Measurements from ENCODE around the gene NRG2.

NRG2 gene

DNA sequence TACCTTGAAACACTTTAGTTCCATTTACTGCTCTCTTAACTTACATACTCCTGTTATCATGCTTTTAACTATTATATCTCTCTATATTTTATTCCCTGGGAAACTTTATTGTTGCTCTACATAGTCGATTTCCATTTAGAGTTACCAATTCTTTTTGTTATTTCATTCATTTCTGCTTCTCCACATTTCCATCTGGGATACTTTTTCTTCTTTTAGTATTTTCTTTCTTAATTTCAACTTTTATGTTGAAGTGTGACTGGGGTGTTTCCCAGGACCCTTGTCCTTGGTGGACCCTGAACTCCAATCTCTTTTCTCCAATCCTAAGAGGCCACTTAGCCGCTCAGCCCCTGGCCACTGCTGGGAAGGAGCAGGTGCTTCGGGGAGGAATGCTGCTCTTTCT lies 211.5 kb downstream of the NRG2 start:
- no peak for DNase-seq

DNA sequence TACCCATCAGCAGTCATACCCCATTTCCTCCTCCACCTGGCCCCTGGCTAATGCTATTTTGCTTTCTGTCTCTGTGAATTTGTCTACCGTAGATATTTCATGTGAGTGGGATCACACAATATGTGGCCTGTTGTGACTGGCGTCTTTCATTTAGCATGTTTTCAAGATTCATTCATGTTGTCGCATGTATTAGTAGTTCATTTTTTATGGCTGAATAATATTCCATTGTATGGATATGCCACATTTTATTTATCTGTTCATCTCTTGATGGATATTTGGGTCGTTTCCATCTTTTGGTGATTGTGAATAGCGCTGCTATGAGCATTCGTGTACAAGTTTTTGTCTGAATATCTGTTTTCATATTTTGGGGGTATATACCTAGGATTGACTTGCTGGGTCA lies 213.6 kb downstream of the NRG2 start:
- no peak for DNase-seq

- no peak for DNase-seq
Measured at GRCh38 chr5:139828207-139828895, 214.7 kb downstream of the NRG2 start.

DNA sequence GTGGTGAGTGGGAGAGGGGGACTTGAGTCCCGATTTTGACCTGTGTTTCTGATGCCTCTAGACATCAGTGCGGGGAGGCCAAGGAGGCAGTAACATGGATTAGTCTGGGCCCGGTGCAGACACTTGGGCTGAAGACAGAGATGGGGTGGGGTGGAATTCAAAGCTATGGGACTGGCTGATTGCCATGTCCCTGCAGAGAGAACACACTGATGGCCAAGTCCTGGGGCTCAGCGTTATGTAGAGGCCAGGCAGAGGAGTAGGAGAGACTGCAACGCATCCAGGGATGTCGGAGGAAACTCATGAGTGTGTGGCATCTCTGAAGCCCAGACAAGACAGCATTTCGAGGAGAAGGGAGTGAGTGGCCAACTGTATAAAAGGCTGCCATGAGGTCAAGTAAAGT lies 217.4 kb downstream of the NRG2 start:
- DNase-seq, result no peak

DNA sequence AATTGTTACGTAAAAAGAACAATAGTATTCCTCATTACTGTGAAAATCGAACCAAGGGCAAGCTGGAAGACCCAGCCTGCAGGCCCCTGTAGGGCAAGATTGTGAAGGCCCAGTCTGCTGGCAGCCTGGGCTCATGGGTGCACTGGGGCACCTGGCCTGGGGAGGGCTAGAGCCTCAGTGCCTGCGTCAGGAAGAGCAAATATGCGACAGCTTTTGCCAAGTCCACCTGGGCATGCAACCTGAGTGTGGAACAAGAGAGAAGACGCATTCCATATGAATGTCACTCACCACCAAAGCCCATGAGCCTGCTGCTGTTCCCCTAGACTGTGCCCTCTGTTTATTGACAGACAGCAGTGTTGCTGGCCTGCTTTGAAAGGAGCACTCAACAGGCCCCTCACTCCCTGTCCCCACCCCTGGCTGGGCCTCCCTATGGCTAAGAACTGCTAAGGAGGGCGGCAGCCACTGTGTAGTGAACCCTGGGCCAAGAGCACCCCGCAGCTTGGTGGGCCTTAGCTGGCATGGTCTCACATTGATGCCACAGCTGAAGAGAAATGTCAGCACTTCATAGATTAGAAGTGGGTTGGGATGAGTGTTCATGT lies 219.2 kb downstream of the NRG2 start:
- DNase-seq, result no peak

DNA sequence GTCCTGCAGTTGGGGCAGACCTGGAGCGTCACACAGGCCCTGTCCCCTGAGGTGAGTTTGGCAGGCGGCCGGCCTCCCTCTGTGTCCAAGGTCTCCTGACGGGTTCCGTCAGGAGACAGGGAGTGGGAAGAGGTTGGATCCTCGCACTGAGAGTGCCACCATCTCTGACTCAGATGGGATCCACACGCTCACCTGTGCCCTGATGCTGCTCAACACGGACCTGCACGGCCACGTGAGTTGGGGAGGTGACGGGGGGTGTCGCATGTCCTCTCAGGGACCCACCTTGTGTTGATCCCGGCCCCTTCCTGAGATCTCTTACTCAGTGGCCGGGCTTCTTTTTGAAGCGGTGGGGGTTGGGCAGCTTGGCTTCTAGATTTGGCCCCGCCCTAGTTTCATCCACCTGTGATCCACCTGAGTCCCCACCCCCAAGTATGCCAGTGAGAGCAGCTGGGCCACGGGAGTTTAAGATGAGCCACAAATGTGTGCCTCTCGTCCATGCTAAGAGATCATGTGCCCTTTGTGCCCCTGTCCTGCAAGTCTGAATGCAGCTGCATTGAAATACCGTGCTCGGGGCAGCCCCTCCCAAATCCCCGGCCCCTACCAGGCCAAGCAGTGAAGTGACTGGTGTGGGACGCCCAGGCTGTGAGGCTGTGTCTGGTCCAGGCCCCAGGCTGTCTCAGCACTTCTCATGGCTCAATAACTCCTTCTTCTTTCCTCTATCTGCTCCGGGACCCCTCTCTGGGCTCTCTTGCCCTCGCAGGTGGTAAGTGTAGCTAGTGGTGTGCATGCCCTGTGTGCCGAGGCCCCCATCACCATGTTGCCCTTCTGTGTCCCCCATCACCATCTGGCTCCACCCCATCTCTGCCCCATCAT lies 220.3 kb downstream of the NRG2 start:
- DNase-seq, result no peak

DNA sequence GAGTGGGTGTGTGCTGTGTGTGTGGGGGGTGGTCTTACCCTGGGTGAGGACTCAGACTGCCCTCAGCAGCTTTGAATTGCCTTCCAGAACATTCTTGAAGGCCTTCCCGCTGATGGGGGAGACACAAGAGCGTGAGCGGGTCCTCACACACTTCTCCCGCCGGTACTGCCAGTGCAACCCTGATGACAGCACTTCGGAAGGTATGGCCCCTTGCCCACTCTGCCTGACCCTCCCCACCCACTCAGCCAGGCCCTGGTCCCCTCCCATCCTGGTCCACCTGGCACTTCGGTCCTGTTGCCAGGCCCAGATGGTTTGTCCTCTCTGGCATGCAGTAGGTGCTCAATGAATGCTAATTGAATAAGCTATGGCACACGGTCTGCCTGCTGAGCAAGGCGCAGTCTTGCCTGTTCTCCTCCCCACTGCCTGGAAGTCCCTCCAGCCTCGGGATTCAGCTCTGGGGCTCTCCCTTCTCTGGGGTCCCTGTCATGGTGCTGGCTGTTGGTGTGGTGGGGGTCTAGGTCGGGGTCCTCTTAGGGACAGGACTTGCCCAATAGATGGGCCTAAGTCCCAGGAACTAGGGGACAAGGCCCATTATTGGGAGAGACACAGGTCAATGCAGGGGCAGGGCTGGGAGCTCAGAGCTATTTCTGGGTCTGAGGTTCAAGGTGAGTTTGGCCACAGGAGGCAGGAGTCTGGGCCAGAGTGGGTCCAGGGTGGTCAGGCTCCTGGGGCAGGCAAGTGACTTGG lies 221.1 kb downstream of the NRG2 start:
- DNase-seq, result no peak

DNA sequence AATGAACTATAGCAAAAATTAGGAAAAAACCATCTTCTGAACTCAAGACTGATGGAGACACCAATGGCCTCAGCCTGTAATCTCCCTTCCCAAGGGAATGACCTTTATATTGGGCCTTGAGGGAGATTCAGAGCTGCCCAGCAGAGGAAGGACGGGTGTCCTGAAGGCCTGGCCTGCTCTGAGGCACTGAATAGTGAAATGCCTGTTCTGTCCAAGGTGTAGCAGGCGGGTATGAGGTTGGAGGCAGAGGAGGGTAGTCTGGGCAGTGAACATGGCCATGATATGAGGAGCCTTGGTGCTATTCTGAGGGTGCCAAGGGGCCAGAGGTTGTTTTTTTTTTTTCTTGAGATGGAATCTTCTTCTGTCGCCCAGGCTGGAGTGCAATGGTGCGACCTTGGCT lies 222.5 kb downstream of the NRG2 start:
- no peak for DNase-seq

DNA sequence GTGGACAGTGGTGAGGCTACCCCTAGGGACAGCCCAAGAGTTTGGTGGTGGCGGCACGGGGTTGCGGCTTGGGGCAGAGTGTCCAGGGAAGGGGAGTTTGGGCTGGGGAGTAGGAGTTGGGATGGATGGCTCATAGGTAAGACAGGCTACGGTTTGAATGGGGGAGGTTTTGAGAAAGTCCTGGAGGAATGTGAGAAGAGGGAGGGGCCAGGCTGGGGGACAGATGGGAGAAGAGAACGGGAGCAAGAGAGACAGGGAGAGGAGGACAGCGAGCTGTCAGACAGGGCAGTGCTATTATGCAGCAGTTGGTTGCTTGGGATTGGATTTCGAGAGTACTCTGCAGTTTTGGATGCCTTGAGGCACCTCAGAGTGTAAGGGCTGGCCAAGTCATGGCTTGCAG lies 223.0 kb downstream of the NRG2 start:
- no peak for DNase-seq

DNA sequence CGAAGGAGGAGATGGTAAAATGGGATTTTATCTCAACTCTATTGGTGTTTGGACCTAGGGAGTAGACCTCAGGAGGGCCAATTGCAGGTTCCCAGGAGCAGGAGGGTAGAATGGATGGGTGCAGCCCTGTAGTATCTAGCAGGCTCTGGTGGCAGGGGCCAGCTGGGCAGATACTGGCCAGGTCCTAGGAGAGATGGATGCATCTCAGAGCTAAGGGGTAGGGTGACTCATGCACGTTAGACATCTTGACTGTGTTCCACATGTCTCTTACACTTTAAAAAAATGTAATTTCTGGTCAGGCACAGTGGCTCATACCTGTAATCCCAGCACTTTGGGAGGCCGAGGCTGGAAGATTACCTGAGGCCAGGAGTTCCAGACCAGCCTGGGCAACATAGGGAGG lies 225.1 kb downstream of the NRG2 start:
- DNase-seq, result no peak

GRCh38 chr5:139817362-139817761 lies 225.7 kb downstream of the NRG2 start:
- no peak for DNase-seq

DNA sequence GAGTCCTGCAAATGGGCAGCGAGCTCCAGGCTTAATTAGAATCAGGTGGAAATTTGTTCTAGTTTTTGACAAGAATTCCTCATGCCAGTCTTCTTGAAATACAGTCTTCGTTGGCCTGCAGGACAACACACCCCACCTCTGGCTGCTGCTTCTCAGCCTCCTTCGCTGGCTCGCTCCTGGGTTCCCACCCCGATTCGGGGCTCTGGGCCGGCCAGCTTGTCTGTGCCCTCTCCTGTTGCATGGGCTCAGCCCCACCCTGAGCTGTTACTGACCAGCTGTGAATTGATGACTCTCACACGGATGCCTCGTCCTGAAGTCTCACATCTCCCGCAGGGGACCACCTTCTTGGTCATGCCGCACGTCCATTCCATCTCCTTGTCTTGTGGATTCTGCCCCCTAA lies 226.5 kb downstream of the NRG2 start:
- no peak for DNase-seq

- no peak for DNase-seq
Measured at GRCh38 chr5:139814704-139815280, 228.3 kb downstream of the NRG2 start.

- no peak for DNase-seq
Measured at GRCh38 chr5:139814191-139814601, 228.9 kb downstream of the NRG2 start.

DNA sequence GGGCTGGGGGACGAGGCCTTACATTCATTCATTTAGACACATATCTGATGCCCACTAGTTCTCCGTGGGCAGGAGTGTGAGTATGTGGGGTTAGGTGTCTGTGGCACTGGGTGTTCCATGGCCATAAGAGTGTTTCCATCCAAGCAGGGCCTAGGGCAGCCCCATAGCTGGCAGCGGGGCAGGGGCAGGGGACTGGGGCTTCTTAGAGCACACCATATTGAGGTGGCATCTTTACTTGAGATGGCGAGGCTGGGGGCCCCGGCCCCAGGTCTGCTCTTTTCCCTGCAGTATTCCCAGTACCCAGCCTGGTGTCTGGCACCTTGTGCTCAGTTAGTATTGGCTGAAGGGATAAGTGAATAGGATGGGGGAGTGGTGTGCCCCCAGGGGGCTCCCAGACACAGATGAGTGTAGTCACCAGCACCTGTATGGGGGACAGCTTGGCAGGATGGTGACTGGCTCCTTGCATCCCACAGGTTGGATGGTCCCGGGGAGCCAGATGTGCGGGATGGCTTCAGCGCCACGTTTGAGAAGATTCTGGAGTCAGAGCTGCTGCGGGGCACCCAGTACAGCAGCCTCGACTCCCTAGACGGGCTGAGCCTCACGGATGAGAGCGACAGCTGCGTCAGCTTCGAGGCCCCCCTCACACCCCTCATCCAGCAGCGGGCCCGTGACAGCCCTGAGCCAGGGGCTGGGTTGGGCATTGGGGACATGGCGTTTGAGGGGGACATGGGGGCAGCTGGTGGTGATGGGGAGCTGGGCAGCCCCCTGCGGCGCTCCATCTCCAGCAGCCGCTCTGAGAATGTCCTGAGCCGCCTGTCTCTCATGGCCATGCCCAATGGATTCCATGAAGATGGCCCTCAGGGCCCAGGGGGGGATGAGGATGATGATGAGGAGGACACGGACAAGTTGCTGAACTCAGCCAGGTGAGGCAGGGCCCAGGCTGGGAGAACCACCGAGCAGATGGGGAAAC lies 230.0 kb downstream of the NRG2 start:
- no peak for DNase-seq

- DNase-seq, result no peak
Measured at GRCh38 chr5:139812323-139812722, 230.8 kb downstream of the NRG2 start.

GRCh38 chr5:139811274-139811607 lies 231.9 kb downstream of the NRG2 start:
- DNase-seq, result no peak

- no peak for DNase-seq
Measured at GRCh38 chr5:139810341-139811273, 232.5 kb downstream of the NRG2 start.

GRCh38 chr5:139809331-139809810 lies 233.7 kb downstream of the NRG2 start:
- DNase-seq, result no peak
